Stimulated activated CD8-positive, alpha-beta memory T cell treated with anti-CD3 and anti-CD28 coated beads, Interleukin-7, amount 100 ng/mL, for 1 hour (primary cell): ENCODE measurements around the gene TNPO3.

Experiments used
- DNase-seq, 2 donors: peaks; one replicate each; pipeline ENCODE4 v3.0.0-alpha.2; 2020; ENCODE audit warnings: low read depth in 2 of 2

TNPO3 gene

DNA sequence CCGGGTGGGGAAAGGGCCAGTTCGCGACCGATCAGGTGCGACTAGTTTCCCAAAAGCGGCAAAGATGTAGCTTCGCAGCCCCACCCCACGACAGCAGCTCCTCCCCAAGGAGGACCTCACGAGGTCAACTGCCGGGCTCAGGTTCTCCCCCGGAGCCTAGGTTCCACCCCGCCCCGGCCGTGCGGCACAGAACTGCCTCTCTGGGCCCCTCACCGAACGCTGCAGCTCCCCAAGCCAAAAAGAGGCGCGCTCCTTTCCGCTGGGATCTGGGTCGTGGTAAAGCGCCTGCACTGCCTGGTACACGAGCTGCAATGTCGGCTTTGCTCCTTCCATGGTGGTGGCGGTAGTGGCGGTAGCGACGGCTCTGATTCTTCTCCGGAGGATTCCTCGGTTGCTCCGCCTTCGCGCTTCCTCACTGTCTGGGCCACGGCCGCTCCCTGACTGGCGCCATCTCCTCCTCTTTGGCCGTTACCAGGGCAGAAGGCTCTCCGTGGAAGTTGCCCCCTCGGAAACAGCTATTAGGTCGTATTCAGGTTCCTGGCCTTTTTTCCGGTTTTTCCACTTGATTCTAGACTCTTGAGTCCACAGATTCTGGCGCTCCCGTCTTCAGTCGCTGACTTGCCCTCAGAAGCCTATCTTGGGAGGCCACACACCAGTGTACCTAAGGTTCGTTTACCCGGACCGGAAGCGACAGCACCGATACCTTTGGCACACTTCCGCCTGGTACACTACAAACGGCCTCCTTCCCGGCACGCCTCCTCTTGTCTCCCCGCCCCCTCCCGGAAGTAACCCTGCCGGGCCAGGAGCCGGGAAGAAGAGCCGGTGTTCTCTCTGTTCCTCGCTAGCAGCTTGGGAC, at the start of gene TNPO3:
TNPO3 (minus strand) TSS at position 674 of the 856 bp plus-strand sequence; CDS start at position 333, 341 bp downstream.
- peak; percentile 76 to 81 for DNase-seq

DNA sequence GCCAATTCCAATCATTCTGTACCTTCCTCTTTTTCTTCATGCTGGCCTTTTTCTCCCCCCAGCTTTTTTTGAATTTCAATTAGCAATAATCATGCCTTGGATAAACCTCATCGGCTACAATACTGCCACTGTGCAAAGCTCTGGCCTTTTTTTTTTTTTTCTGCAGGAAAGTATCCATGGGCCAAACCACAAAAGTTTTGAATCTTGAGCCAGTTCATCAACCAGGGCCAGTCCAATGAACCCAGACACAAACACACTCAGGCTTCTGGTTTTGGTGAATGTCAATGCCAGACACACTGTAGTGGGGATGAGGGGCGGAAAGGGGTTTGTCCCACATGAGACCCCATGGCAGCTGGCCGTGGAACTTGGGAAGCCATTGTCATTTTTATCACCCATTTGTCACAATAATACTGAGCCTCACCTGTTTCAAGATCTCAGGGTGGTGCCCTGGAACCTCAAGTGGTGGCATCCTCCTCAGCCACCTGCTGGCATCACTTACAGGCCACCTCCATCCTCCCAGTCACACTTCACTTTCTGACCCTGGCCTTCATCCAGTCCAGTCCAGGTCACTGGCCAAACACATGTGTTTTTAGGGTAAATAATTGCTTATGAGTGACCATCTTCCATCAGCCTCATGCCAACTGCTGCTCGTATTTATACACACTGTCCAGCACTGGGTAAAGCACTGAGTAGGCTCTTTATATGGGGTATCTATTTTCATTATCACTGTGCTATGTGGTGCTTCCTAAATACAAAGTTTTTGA, 48.8 kb upstream of the TNPO3 start:
- no peak for DNase-seq

DNA sequence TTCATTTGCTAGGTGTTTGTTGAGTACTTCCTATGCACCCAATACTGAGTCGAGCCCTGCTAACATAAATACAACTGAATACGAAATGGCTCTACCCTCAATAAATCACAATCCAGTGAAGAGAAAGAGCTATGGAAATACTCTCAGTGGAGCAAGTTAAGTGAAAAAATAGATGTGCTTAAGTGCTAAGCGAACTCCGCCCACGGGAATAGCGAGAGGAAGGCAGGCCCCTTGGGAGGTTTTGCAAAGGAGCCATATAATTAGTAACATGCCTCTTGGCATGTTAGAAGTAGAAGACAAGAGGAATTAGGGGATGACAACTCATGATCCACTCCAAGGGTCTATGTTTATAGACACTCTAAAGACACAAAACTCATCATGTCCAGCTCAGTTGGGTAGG, 46.8 kb upstream of the TNPO3 start:
- no peak for DNase-seq

DNA sequence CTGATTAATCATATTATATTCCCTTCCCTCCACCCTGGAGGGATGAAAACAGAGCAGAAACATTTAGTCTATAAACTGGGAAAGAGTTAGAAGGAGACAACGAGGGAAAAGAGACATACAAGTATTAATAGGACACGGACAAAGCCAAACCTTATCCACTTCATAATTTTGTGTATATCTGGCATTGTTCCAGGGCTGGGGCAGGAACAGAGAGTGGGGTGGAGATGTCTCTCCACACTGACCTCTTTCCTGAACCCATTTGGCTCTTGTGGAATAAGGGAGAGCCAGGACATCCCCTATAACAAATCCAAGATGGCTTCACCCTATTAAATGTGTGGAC, 45.9 kb upstream of the TNPO3 start:
- no peak for DNase-seq

DNA sequence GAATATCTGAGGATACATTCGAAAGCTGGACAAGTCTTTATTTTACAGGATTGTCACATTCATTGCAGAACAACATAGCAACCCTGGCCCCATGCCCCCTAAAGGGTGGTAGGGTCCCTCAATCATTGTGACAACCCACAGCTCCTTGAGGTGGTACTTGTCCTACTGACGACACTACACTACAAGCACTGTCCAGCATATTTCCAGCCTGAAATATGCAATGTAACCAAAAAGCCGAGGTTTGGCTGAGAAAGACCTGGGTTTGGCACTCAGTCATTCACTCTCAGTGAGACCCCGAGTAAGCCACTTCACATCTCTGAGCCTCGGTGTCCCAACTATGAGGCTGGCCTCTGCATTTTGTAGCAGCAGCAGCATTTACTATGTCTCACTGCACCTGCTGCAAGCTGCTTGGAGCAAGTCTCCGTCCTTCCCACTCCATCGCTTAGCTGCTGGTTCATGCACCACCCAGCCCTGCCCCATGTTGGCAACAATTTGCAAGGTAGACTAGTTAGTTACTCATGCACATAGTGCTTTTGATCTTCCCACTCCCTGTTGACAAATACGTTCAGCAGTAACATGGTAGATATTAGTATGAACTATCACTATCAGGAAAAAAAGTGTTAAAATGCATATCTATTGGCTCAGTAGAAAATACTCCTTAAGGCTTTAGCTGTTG, 43.6 kb upstream of the TNPO3 start:
- no peak for DNase-seq

DNA sequence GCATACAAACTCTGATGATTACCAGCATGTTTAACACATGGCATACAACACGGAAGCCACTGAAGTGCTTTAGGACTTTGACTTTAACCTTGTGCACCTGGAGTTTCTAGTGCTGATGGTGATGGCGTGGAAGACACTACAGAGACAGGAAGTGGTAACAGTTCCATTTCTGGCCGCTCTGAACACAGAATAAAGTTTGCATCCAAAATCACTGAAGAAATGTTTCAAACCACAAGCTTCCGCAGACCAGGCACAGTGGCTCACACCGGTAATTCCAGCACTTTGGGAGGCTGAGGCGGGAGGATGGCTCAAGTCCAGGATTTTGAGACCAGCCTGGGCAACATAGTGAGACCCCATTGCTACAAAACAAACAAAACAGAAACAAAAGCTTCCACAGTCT, 40.3 kb upstream of the TNPO3 start:
- DNase-seq: no peak

DNA sequence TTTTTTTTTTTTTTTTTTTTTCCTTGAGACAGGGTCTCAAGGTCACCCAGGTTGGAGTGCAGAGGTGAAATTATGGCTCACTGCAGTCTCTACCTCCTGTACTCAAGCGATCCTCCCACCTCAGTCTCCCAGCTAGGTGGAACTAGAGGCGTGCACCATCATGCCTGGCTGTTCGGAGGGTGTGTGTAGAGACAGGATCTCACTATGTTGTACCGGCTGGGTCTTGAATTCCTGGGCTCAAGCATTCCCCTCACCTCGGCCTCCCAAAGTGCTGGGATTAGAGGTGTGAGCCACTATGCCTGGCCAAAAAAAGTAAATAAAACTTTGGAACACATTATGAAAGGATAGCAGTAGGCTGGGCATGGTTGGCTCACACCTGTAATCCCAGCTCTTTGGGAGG, 39.6 kb upstream of the TNPO3 start:
- DNase-seq: no peak

DNA sequence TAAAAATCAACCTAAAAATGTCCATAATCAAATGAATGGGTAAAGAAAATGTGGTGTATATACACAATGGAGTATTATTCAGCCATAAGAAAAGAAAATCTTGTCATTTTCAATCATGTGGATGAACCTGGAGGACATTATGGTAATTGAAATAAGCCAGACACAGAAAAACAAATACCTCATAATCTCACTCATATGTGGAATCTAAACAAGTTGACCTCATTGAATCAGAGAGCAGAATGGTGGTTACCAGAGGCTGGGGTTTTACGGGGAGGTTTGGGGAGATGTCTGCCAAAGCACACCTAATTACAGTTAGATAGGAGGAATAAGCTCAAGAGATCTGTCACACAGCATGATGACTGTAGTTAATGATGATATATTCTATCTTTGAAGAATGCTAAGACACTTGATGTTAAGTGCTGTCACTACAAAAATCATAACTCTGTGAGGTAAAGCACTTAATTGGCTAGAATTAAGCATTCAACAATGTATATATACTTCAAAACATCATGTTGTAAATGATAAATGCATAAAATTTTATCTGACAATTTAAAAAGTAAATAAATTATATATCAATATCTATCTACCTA, 39.1 kb upstream of the TNPO3 start:
- no peak for DNase-seq

DNA sequence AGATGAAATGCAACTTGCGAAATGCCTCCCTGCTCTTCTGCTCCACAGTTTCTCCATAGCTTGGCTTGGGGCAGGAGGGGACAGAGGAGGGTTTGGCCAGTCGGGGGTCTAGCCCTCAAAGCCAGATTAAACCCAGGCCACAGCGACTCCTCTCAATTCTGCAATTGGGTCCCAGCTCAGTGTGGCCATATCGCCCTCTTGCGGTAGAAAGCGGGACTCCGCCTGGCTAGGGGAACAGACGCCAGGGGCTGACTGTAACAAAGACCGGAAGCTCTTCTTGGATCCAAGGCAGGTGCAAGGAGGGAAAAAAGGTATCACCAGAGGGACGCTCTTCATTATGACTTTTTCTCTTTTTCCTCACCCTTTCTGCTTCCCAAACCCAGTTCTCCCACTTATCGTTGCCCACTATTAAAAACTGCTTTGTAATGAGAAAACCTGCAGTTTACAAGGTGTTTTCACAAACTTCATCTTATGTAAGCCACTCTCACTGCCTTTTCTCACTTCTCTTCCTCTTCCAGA, 36.6 kb upstream of the TNPO3 start:
- DNase-seq: peak; percentile 67 to 82

DNA sequence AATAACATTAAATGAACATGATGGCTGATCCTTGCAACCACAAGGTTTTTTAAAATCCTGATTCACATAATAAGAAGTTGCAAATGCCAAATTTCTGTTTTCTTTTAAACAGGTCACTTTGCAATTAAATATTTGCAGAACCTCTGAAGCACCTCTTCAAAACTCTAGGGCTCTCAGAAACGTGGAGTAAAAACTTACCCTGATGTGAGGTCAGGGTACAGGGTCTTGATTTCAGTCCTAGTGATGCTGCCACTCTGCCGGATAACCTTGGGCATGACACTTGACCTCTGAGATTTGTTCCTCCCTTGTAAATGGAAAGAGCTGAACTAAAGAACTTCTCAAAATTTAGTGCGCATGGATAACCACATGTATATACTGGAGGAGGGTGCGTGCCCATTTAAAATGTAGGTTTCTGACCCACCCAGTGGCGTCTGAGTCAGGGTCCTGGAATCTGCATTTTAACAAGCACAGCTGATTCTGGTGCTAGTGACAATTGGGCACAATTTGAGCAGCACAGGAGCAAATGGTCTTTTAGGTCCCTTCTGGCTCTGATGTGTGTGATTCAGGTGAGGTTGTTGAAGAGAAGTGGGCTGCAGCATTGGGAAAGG, 35.5 kb upstream of the TNPO3 start:
- DNase-seq: no peak

DNA sequence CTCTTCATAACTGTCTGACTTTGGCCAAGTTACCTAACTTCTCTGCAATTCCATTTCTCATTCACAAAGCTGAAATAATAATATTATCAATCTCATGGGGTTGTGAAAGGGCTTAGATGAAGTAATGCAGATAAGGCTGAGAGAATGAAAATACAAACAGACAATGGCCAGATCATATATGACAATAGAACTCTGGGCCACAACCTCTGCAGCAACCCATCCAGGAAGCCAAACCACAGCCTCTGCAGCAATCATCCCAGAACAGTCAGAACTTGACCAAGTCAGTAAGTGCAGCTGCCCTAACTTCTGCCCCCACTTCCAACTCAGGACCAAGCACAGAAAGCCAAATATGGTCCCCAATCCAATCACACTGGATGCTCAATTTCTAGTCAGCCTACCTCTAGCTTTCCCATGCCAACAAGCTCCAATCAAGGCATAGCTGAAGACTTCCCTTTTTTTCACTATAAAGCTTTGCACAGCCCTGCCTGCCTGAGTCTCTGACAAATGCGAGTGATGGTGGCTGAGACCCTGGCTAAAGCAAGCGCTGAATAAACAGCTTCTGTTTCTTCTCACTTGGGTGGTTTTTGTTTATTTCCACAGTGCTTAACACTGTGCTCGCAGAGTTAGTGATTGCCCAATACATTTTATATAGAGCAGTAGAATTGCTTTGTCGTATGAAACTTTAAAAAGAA, 34.8 kb upstream of the TNPO3 start:
- no peak for DNase-seq

DNA sequence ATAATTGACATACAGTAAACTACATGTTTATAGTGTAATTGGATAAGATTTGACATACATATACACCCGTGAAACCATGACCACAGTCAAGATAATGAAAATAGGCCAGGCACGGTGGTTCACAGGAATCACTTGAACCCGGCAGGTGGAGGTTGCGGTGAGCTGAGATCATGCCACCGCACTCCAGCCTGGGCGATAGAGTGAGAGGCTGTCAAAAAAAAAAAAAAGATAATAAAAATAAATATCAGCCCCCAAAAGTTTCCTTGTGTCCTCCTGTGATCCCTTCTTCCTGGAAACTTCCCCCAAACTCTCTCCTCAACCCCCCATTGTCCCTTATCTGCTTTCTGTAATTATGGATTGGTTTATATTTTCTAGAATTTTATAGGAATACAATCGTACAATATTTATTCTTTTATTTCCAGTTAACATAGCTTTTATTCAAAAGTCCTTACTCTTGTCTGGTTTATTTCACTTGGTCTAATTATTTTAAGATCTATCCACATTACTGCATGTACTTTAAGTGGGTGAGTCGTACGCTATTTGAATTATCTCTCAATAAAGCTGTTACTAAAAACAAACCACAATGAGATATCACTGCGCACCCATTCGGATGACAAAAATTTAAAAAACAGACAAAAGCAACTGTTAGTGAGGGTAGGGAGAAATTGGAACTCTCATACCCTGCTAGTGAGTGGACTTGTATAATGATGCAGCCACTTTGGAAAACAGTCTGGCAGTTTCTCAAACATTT, 30.1 kb upstream of the TNPO3 start:
- no peak for DNase-seq

DNA sequence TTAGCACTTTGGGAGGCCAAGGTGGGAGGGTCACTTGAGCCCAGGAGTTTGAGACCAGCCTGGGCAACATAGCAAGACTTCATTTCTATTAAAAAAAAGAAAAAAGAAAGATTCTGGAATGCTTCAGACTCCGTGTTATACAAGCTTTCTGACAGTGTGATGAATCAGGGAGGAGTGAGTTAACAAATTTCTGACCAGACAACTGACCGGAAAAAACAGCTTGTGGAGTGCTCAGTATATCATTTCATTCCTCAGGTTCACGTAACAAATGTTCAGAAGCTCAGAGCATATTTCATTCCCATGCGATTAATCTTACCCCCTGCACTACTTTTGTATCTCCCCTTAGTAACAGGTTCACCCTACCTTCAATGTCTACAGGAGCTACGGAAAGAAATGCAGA, 28.6 kb upstream of the TNPO3 start:
- no peak for DNase-seq

DNA sequence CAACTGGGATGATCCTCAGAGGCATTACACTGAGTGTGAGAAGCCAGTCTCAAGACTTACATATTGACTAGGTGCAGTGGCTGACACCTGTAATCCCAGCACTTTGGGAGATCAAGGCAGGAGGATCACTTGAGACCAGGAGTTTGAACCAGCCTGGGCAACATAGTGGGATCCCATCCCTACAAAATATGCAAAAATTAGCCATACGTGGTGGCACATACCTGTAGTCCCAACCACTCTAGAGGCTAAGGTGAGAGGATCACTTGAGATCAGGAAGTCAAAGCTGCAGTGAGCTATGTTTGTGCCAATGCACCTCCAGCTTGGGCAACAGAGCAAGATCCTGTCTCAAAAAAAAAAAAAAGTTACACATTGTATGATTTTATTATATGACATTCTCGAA, 23.5 kb upstream of the TNPO3 start:
- DNase-seq: no peak

DNA sequence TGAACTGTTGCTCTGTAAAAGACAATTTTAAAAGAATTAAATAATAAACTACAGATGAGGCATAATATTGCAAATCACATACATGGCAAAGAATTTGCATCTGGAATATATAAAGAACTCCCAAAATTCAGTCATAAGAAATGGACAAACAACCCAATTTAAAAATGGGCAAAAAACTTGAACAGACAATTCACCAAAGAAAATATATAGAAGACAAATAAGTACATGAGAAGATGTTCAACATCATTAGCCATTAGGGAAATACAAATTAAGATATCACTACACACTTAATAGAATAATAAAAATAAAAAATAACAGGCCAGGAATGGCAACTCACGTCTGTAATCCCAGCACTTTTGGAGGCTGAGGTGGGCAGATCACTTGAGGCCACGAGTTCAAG, 22.0 kb upstream of the TNPO3 start:
- no peak for DNase-seq

DNA sequence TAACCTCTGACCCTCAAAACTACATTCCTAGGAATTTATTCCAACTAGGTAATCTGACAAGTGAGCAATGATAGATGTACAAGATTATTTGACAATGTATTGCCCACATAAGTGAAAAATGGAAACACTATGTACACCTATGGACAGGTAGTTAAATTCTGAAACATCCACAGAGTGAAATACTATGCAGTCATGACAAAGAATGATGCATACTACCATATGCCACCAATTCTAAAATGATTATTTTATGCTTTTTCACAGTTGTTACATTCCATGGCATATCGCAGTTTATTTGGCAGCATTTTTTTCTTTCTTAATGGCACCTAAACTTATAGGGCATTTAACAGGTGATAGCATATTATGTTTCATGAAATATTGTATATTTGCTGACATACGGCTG, 20.1 kb upstream of the TNPO3 start:
- DNase-seq: no peak

DNA sequence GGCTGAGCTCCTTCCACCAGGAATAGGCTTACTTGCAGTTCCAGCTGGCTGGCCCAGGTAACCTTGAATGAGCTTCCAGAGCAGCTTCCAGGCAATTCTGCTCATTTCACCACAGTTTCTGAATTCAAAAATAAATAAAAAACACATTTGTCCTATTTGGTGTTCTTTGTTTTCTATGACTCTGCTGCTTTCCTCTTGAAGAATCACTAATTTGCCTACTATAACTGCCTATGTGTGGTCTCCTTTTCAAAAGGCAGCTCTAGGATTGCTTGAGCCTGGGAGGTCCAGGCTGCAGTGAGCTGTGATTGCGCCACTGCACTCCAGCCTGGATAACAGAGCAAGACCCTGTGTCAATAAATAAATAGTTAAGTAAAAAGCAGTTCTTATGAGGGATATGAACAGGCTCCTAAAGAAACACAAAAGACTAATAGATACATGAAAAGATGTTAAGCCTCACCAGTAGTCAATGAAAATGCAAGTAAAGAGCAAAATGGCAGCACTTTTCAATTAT, 19.5 kb upstream of the TNPO3 start:
- no peak for DNase-seq

DNA sequence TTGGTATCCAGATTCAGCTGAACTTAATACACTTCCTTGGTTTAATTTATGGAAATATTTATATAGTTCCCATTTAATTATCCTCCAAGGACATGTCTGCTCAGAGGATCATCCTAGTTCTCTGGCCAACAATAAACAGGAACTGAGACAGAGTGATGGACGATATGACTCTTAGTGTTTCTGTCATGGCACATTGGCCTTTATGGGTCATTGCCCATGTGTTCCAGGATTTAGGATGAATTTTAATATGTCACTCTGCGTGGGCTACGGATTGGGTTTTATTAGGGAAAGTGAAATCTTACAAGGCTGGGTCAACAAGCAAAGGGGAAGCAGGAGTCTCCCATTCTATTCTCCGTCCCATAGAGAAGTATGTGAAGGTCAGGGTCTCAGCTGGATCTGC, 18.8 kb upstream of the TNPO3 start:
- no peak for DNase-seq

DNA sequence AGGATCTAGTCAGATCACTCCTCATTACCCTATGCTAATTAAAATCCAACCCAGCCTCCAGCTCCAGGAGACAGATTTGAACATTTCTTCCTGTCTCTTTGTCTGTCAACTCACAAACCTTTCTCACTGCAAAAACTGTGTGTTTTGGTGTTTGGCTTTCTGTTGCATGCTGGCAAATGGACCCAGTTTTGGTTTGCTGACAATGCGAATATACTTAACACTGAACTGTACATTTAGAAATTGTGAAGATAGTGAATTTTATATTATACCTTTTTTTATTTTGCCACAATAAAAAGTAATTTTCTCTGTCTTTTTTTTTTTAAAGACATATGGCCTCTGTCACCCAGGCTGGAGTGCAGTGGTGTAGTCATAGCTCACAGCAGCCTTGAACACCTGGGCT, 18.3 kb upstream of the TNPO3 start:
- no peak for DNase-seq

DNA sequence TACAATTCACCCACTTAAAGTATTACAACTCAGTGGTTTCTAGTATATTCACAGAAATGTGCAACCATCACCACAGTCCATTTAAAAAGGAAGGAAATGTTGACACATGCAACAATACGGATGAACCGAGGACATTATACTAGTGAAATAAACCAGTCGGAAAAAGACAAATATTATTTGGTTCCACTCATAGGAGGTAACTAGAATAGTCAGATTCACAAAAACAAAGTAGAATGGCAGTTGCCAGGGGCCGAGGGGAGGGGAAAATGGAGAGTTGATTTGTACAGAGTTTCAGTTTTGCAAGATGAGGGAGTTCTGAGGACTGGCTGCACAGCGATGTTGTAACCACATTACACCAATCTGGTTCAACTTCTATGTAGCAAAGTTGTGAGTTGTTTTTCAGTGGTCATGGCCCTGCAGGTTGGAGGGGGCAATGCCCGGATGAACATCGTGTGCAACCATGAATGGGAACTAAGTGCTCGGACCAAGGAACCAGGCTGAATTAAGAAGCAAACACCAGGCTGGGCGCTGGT, 17.6 kb upstream of the TNPO3 start:
- DNase-seq: no peak
